Caco-2 (cell line): ENCODE data around the gene TLX1. TPM values are rescaled to one million over a fixed set of nuclear protein-coding genes. Genes with fewer than 3 reads are reported as not detected.

Source experiments
- BruUV-seq: library from RNA; stranded (reverse); fragments of 400-500 nt; replicated peaks from 2 replicates; lab custom pipeline; 2021; lab: Mats Ljungman, UMichigan
- CTCF ChIA-PET: fragments of 300-600 bp; sonication (Branson Sonifier 250); formaldehyde crosslinking; loops from one replicate; lab custom pipeline; 2022; ENCODE audit warnings: antibody characterized with exemption; lab: Charles Lee
- POLR2A ChIA-PET: fragments of 300-600 bp; sonication (Branson Sonifier 250); formaldehyde crosslinking; loops from one replicate; lab custom pipeline; 2022; ENCODE audit warnings: antibody characterized with exemption; lab: Charles Lee
- DNase-seq, 2 experiments: peaks; one replicate each; pipeline versions ENCODE4 v3.0.0 to v3.0.0-alpha.2; 2020 to 2022
- H3K27me3 ChIP-seq: replicated peaks from 2 replicates; pipeline ENCODE4 v1.6.0; 2011; ENCODE audit warnings: low read length; ENCODE audit not compliant: control insufficient read depth, insufficient read depth
- H3K36me3 ChIP-seq: 2 replicates; pipeline ENCODE4 v1.5.1; 2011; ENCODE audit warnings: low read length; ENCODE audit not compliant: control insufficient read depth, insufficient read depth
- H3K4me1 ChIP-seq: fragments of 250-450 bp; sonication (Bioruptor Pico); 2 replicates; pipeline ENCODE4 v1.5.1; 2020; ENCODE audit warnings: mild to moderate bottlenecking
- H3K4me3 ChIP-seq: 2 replicates; pipeline ENCODE4 v1.5.1; 2011; ENCODE audit warnings: low read depth, mild to moderate bottlenecking, control low read depth, low read length
- H3K9me3 ChIP-seq: fragments of 250-450 bp; sonication (Bioruptor Pico); 2 replicates; pipeline ENCODE4 v1.5.1; 2020; ENCODE audit warnings: mild to moderate bottlenecking, moderate library complexity
- H3K27ac Mint-ChIP-seq: one replicate; pipeline ENCODE4 v1.8.0; 2022; ENCODE audit warnings: mixed read lengths; ENCODE audit not compliant: unreplicated experiment
- H3K27me3 Mint-ChIP-seq: one replicate; pipeline ENCODE4 v1.8.0; 2022; ENCODE audit warnings: mixed read lengths; ENCODE audit not compliant: insufficient read depth, unreplicated experiment
- H3K36me3 Mint-ChIP-seq: one replicate; pipeline ENCODE4 v1.8.0; 2022; ENCODE audit warnings: mild to moderate bottlenecking, mixed read lengths; ENCODE audit not compliant: insufficient read depth, unreplicated experiment
- H3K4me1 Mint-ChIP-seq: one replicate; pipeline ENCODE4 v1.8.0; 2022; ENCODE audit warnings: low read depth, mixed read lengths; ENCODE audit not compliant: unreplicated experiment
- H3K4me3 Mint-ChIP-seq: one replicate; pipeline ENCODE4 v1.8.0; 2022; ENCODE audit warnings: mild to moderate bottlenecking, moderate library complexity, mixed read lengths; ENCODE audit not compliant: unreplicated experiment
- H3K9me3 Mint-ChIP-seq: one replicate; pipeline ENCODE4 v1.8.0; 2022; ENCODE audit warnings: mixed read lengths; ENCODE audit not compliant: unreplicated experiment
- intact Hi-C: fragments of 100-400 bp; cut with micrococcal nuclease; formaldehyde crosslinking; loops from one replicate; pipeline ENCODE4 v1.10.0; 2022; ENCODE audit not compliant: unreplicated experiment
- total RNA-seq: library from RNA; stranded (reverse); gene quantifications from 2 replicates; pipeline ENCODE4 v1.2.3, GENCODE V29; 2022
- TF ChIP-seq, protein P1 (sequence below), 2 experiments: fragments of 200-600 bp in 1 of 2; IDR thresholded peaks; 1 replicate in 1 of 2; 2 replicates in 1 of 2; pipeline versions ENCODE4 v1.5.1 to v1.8.0; 2011 to 2022; ENCODE audit warnings: antibody characterized with exemption in 1 of 2, control low read depth in 1 of 2, inconsistent platforms in 1 of 2, low read depth in 1 of 2, low read length in 1 of 2, mild to moderate bottlenecking in 1 of 2, moderate library complexity in 1 of 2; ENCODE audit not compliant: insufficient read depth in 1 of 2, severe bottlenecking in 1 of 2, unreplicated experiment in 1 of 2

Gene TLX1
- total RNA-seq, 1 experiment from 2014 or later: 2.3 TPM

GRCh38 chr10:101097881-101098280, 33.2 kb upstream of the TLX1 start:
- H3K36me3 Mint-ChIP-seq: no peaks in the 10 kb centered on the region
- no peaks in the 10 kb centered on the region for H3K27me3 ChIP-seq
- no peak overlapping the region for H3K27ac Mint-ChIP-seq
- H3K9me3 Mint-ChIP-seq: no peaks in the 10 kb centered on the region
- peaks cover 24% of the 10 kb centered on the region for H3K4me1 ChIP-seq
- POLR2A ChIA-PET: no interaction called here
- H3K36me3 ChIP-seq: no peaks in the 10 kb centered on the region
- no TSS peak for BruUV-seq
- CTCF ChIA-PET: interaction anchor here (1.1 to 12.8 kb wide), 3 partner anchors 14 to 44 kb away, joined by 3 to 541 read pairs (median 60); no protein-coding TSS in a partner anchor
- intact Hi-C loops: no loop called here
- no peak overlapping the region for H3K4me3 Mint-ChIP-seq
- peaks cover 11% of the 10 kb centered on the region for H3K4me1 Mint-ChIP-seq
- H3K9me3 ChIP-seq: no peaks in the 10 kb centered on the region
- no peaks in the 10 kb centered on the region for H3K27me3 Mint-ChIP-seq
- TF ChIP-seq, protein P1, sequence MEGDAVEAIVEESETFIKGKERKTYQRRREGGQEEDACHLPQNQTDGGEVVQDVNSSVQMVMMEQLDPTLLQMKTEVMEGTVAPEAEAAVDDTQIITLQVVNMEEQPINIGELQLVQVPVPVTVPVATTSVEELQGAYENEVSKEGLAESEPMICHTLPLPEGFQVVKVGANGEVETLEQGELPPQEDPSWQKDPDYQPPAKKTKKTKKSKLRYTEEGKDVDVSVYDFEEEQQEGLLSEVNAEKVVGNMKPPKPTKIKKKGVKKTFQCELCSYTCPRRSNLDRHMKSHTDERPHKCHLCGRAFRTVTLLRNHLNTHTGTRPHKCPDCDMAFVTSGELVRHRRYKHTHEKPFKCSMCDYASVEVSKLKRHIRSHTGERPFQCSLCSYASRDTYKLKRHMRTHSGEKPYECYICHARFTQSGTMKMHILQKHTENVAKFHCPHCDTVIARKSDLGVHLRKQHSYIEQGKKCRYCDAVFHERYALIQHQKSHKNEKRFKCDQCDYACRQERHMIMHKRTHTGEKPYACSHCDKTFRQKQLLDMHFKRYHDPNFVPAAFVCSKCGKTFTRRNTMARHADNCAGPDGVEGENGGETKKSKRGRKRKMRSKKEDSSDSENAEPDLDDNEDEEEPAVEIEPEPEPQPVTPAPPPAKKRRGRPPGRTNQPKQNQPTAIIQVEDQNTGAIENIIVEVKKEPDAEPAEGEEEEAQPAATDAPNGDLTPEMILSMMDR (IDR thresholded peaks at IDR 0.05; ENCODE audit: insufficient read depth in 1 of 2, low read depth in 1 of 2, low read length in 1 of 2, severe bottlenecking in 1 of 2, unreplicated experiment in 1 of 2): no peak
- H3K4me3 ChIP-seq: no peak overlapping the region
- DNase-seq: no peak

- H3K27me3 Mint-ChIP-seq: no peaks in the 10 kb centered on the region
- BruUV-seq: no TSS peak
- Histone ChIP-seq H3K4me1 (peaks cover 6% of the 10 kb centered on the region), H3K9me3 (no peaks in the 10 kb centered on the region), H3K27me3 (no peaks in the 10 kb centered on the region), H3K4me3 (no peak overlapping the region), H3K36me3 (no peaks in the 10 kb centered on the region)
- no peaks in the 10 kb centered on the region for H3K4me1 Mint-ChIP-seq
- H3K4me3 Mint-ChIP-seq: no peak overlapping the region
- no peak for DNase-seq
- POLR2A ChIA-PET: no interaction called here
- intact Hi-C loops: no loop called here
- CTCF ChIA-PET: interaction anchor here (0.7 to 12.8 kb wide), 3 partner anchors 8 to 42 kb away, joined by 3 to 541 read pairs (median 4); partner anchors contain the start of gene KAZALD1
- H3K27ac Mint-ChIP-seq: no peak overlapping the region
- TF ChIP-seq, protein P1 (IDR thresholded peaks at IDR 0.05; ENCODE audit: insufficient read depth in 1 of 2, low read depth in 1 of 2, low read length in 1 of 2, severe bottlenecking in 1 of 2, unreplicated experiment in 1 of 2): no peak
- no peaks in the 10 kb centered on the region for H3K36me3 Mint-ChIP-seq
- no peaks in the 10 kb centered on the region for H3K9me3 Mint-ChIP-seq
Measured at GRCh38 chr10:101099901-101100300, 31.2 kb upstream of the TLX1 start.

GRCh38 chr10:101101372-101101881, 29.7 kb upstream of the TLX1 start:
- TF ChIP-seq, protein P1 (IDR thresholded peaks at IDR 0.05; ENCODE audit: insufficient read depth in 1 of 2, low read depth in 1 of 2, low read length in 1 of 2, severe bottlenecking in 1 of 2, unreplicated experiment in 1 of 2): no peak
- ChIA-PET POLR2A (interaction anchor here (0.5 kb wide), 2 partner anchors 52 to 227 kb away, joined by 3 to 5 read pairs; no protein-coding TSS in a partner anchor), CTCF (interaction anchor here (0.8 to 12.8 kb wide), 6 partner anchors 9 to 58 kb away, joined by 3 to 541 read pairs (median 4); partner anchors contain the start of gene TLX1)
- no peaks in the 10 kb centered on the region for H3K36me3 Mint-ChIP-seq
- no peaks in the 10 kb centered on the region for H3K27me3 ChIP-seq
- no peak overlapping the region for H3K27ac Mint-ChIP-seq
- H3K4me3 Mint-ChIP-seq: no peak overlapping the region
- DNase-seq: no peak
- no peaks in the 10 kb centered on the region for H3K27me3 Mint-ChIP-seq
- H3K9me3 Mint-ChIP-seq: no peaks in the 10 kb centered on the region
- H3K36me3 ChIP-seq: no peaks in the 10 kb centered on the region
- H3K4me1 ChIP-seq: no peaks in the 10 kb centered on the region
- H3K9me3 ChIP-seq: no peaks in the 10 kb centered on the region
- intact Hi-C loops: no loop called here
- H3K4me3 ChIP-seq: no peak overlapping the region
- BruUV-seq: no TSS peak
- no peaks in the 10 kb centered on the region for H3K4me1 Mint-ChIP-seq
